ENCODE measurements around the gene OLFML2A.
A peak's percentile ranks its signal among the peaks of the same experiment; 100 is the strongest.

OLFML2A gene

DNA sequence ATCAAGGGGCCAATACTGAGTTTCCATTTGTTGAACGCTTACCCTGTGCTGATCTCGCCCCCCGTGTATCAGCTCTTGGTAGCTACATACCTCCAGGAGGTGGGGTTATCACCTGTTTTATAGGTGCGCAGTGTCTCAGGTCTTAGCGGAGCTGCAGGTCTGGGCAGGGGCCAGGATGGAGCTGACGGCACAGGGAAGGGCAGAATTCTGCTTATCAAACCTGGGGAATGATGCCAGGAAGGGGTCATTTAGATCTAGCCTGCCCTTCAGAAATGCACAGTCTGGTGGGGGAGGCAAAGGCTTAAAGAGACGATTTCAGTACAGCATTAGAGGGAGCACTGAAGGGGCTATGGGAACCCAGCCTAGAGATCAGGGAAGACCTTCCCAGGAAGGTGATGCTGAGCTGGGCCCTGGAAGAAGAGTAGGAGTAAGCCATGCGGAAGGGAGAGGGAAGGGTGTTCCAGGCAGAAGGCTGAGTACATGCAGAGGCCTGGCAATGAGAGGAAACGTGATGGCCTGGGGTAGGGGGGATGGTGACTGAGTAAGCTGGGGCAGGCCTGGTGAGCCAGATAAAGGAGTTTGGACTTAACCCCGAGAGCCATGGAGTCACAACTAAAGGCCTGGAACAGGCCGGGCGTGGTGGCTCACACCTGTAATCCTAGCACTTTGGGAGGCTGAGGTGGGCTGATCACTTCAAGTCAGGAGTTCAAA is 31.5 kb downstream of the OLFML2A start:
- DNase-seq (ENCODE audit: low read depth) = no peak
- H3K4me3 ChIP-seq (ENCODE audit: low read length) = no peak overlapping the region

DNA sequence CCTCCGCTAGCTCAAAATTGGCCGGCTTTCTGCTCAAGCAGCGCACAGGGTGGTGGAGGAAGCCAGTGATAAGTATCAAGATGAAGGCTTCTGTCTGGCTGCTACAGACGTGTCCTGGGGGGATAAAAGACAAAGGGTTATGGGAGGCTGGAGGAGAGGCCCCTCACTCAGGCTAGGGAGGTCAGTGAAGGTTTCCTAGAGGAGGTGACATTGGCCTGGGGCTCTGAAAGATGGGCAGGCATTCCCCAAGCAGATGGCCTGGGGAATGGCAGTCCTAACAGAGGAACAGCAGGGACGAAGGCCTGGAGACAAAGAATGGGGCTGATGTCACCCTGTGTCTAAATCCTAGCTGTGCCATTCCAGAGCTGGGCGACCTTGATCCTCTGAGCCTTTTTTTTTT is 32.3 kb downstream of the OLFML2A start:
- no peak for DNase-seq (ENCODE audit: low read depth)
- H3K4me3 ChIP-seq (ENCODE audit: low read length) = no peak overlapping the region
- TF ChIP-seq, protein P1, sequence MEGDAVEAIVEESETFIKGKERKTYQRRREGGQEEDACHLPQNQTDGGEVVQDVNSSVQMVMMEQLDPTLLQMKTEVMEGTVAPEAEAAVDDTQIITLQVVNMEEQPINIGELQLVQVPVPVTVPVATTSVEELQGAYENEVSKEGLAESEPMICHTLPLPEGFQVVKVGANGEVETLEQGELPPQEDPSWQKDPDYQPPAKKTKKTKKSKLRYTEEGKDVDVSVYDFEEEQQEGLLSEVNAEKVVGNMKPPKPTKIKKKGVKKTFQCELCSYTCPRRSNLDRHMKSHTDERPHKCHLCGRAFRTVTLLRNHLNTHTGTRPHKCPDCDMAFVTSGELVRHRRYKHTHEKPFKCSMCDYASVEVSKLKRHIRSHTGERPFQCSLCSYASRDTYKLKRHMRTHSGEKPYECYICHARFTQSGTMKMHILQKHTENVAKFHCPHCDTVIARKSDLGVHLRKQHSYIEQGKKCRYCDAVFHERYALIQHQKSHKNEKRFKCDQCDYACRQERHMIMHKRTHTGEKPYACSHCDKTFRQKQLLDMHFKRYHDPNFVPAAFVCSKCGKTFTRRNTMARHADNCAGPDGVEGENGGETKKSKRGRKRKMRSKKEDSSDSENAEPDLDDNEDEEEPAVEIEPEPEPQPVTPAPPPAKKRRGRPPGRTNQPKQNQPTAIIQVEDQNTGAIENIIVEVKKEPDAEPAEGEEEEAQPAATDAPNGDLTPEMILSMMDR (conservative IDR thresholded peaks at IDR 0.05; ENCODE audit: low read length) = no peak

More for the DNA sequence above, 31.5 kb downstream of the OLFML2A start:
- TF ChIP-seq, protein P1 (conservative IDR thresholded peaks at IDR 0.05; ENCODE audit: low read length) = no peak

DNA sequence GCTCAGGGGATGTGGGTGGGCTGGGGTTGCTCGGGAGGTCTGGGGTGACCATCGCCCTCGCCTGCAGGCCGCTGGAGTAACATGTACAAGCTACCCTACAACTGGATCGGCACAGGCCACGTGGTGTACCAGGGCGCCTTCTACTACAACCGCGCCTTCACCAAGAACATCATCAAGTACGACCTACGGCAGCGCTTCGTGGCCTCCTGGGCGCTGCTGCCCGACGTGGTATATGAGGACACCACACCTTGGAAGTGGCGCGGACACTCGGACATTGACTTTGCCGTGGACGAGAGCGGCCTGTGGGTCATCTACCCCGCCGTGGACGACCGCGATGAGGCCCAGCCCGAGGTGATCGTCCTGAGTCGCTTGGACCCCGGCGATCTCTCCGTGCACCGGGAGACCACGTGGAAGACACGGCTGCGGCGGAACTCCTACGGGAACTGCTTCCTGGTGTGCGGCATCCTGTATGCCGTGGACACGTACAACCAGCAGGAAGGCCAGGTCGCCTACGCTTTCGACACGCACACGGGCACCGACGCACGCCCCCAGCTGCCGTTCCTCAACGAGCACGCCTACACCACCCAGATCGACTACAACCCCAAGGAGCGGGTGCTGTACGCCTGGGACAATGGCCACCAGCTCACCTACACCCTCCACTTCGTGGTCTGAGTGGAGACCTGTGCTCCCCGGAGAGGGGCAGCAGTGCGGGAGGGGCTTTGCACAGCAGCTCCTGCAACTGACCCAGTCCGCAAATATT is 33.0 kb downstream of the OLFML2A start:
- no peak overlapping the region for H3K4me3 ChIP-seq (ENCODE audit: low read length)
- DNase-seq (ENCODE audit: low read depth) = no peak
- TF ChIP-seq, protein P1 (conservative IDR thresholded peaks at IDR 0.05; ENCODE audit: low read length) = no peak

DNA sequence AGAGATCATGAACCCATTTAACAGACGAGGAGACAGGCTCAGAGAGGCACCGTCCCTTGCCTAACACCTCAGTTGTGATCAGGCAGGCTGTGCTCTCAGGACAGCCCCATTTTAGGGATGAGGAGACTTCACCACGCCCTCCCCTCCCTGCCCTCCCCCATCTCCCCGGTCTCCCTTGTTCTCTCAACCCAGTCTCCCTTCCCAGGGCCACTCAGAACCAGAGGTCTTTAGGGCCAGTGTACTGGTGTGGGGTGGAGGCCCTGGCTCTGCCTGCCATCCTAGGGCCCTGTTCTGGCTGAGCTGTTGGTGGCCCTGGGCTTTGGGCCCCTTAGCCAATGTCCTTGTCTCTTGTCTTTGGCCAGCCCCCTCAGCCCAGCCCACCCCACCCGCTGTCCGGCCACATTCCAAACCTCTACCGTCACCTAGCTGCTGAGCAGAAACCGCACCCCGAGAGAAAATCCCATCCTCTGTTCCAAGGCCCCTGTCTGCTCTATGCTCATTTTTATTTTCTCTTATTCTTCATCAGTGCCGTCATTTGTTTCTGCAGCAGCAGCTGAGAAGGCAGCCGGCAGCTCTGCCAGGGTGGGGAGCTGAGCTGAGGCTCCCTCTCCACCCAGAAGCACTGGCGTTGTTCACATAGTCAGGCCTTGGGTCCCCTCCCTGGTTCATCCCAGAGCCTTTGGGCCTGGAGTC is 33.9 kb downstream of the OLFML2A start:
- TF ChIP-seq, protein P1 (conservative IDR thresholded peaks at IDR 0.05; ENCODE audit: low read length) = no peak
- no peak overlapping the region for H3K4me3 ChIP-seq (ENCODE audit: low read length)
- DNase-seq (ENCODE audit: low read depth) = peak; percentile 71

DNA sequence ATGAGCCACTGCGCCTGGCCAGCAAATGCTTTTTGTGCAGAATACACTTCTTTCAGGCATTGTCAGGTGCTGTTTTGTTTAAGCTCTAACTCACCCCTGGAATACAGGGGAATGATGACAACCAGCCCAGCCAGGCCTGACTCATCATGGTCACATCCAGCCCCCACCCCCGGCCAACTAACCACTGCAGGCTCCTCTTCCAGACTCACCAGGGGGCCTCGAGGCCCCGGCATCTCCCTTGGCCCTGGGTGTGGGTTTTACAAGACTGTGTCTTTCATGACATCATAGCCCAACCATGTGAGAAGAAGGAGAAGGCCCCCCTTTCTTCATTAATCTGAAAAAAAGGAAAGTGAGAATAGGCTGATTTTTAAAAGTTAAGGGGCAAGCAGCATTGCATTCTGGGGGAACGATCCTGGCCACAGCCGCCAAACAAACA is 35.5 kb downstream of the OLFML2A start:
- H3K4me3 ChIP-seq (ENCODE audit: low read length) = no peak overlapping the region
- DNase-seq (ENCODE audit: low read depth) = peak; percentile 89
- TF ChIP-seq, protein P1 (conservative IDR thresholded peaks at IDR 0.05; ENCODE audit: low read length) = peak; percentile 24

DNA sequence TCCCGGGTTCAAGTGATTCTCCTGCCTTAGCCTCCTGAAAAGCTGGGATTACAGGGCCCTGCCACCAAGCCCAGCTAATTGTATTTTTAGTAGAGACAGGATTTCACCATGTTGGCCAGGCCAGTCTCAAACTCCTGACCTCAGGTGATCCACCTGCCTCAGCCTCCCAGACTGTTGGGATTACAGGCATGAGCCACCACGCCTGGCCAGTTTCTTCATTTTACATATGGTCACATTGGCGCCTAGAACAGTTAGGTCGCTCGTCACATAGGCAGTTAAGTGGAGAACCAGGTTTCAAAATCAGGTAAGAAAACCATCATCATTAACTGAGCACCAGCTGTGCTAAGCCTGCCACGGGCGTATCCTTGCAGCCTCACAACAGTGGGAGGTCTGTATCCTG is 36.1 kb downstream of the OLFML2A start:
- TF ChIP-seq, protein P1 (conservative IDR thresholded peaks at IDR 0.05; ENCODE audit: low read length) = no peak
- DNase-seq (ENCODE audit: low read depth) = no peak

More for the DNA sequence above, 36.1 kb downstream of the OLFML2A start:
- H3K4me3 ChIP-seq (ENCODE audit: low read length) = no peak overlapping the region
